A549 (cell line): Measurements from ENCODE around the gene ADARB2. TPM values are rescaled to one million over a fixed set of nuclear protein-coding genes. Genes with fewer than 3 reads are reported as not detected.

Source experiments
- ATAC-seq, 2 experiments: fragments of 200-7000 bp in 1 of 2; fragments of >200 bp in 1 of 2; cut with Nextera tagmentation in 1 of 2; cut with Tn5 transposase in 1 of 2; 3 replicates each; pipeline versions ENCODE4 v1.8.0 to v1.9.1; 2018 to 2020; ENCODE audit warnings: mild to moderate bottlenecking in 1 of 2, moderate library complexity in 1 of 2
- CTCF ChIA-PET: fragments of 300-600 bp; sonication (Branson Sonifier 250); formaldehyde crosslinking; extraction: SDS; loops from one replicate; lab custom pipeline; 2021; ENCODE audit warnings: antibody characterized with exemption, inconsistent platforms; lab: Yijun Ruan, JAX
- POLR2A ChIA-PET: fragments of 350-600 bp; formaldehyde crosslinking; extraction: SDS; loops from one replicate; lab custom pipeline; 2021; ENCODE audit warnings: antibody characterized with exemption, inconsistent platforms; lab: Yijun Ruan, JAX
- DNase-seq, 2 experiments: peaks; one replicate each; pipeline versions ENCODE4 v3.0.0 to v3.0.0-alpha.2; 2011 to 2016; ENCODE audit warnings: low read depth in 1 of 2, low spot score in 1 of 2
- FAIRE-seq: peaks from 2 replicates; lab custom pipeline; 2011; peaks lifted over from hg19 to GRCh38; lab: Jason Lieb, UNC
- H3K27ac ChIP-seq, 2 experiments: fragments of >200 bp; sonication (Bioruptor Twin); formaldehyde crosslinking; 3 replicates each; pipeline ENCODE4 v1.5.1; 2016 to 2017
- H3K4me1 ChIP-seq: fragments of >200 bp; sonication (Bioruptor Twin); formaldehyde crosslinking; 3 replicates; pipeline ENCODE4 v1.6.1; 2016
- H3K4me2 ChIP-seq: fragments of >200 bp; sonication (Bioruptor Twin); formaldehyde crosslinking; 3 replicates; pipeline ENCODE4 v1.6.1; 2016
- H3K4me3 ChIP-seq: fragments of >200 bp; sonication (Bioruptor Twin); formaldehyde crosslinking; 3 replicates; pipeline ENCODE4 v1.5.1; 2016
- H3K9me3 ChIP-seq: fragments of >200 bp; sonication (Bioruptor Twin); formaldehyde crosslinking; 3 replicates; pipeline ENCODE4 v1.6.1; 2016
- BHLHE40 ChIP-seq: IDR thresholded peaks from 2 replicates; pipeline ENCODE4 v1.6.1; 2012; ENCODE audit warnings: low read depth, low read length, inconsistent platforms
- CBX2 ChIP-seq: fragments of 200-600 bp; sonication (generic); IDR thresholded peaks from 2 replicates; pipeline ENCODE4 v1.6.1; 2016; ENCODE audit warnings: low read depth, mild to moderate bottlenecking, borderline replicate concordance
- EHF ChIP-seq: fragments of 250-450 bp; sonication (Bioruptor Pico); IDR thresholded peaks from 2 replicates; pipeline ENCODE4 v1.5.0; 2020; ENCODE audit warnings: mild to moderate bottlenecking
- EHMT2 ChIP-seq: fragments of 200-600 bp; sonication (generic); IDR thresholded peaks from 2 replicates; pipeline ENCODE4 v1.6.1; 2016; ENCODE audit warnings: antibody characterized with exemption, low read depth, mild to moderate bottlenecking, moderate library complexity
- ESRRA ChIP-seq: fragments of 150-350 bp; IDR thresholded peaks from 2 replicates; pipeline ENCODE4 v1.6.1; 2014; ENCODE audit warnings: mild to moderate bottlenecking, low read length, borderline replicate concordance
- FOSB ChIP-seq: fragments of 250-450 bp; sonication (Bioruptor Pico); IDR thresholded peaks from 2 replicates; pipeline ENCODE4 v1.5.0; 2020; ENCODE audit warnings: mild to moderate bottlenecking, moderate library complexity
- FOSL2 ChIP-seq, 2 experiments: fragments of 450-650 bp in 1 of 2; fragments of >200 bp in 1 of 2; sonication (Bioruptor Twin) in 1 of 2; formaldehyde crosslinking; IDR thresholded peaks; 2 replicates each; pipeline versions ENCODE4 v1.5.0 to v1.6.1; 2016 to 2020; ENCODE audit warnings: mild to moderate bottlenecking in 1 of 2, moderate library complexity in 1 of 2
- GATA3 ChIP-seq: IDR thresholded peaks from 2 replicates; pipeline ENCODE4 v1.6.1; 2012; ENCODE audit warnings: borderline replicate concordance
- HDAC2 ChIP-seq: fragments of 200-600 bp; sonication (generic); IDR thresholded peaks from 2 replicates; pipeline ENCODE4 v1.6.1; 2016
- HEYL ChIP-seq: fragments of 250-450 bp; sonication (Bioruptor Pico); IDR thresholded peaks from 2 replicates; pipeline ENCODE4 v1.8.0; 2021; ENCODE audit warnings: mild to moderate bottlenecking, moderate library complexity
- HOXA7 ChIP-seq: fragments of 250-450 bp; sonication (Bioruptor Pico); IDR thresholded peaks from 2 replicates; pipeline ENCODE4 v1.5.0; 2020; ENCODE audit warnings: mild to moderate bottlenecking, moderate library complexity
- HOXB13 ChIP-seq: fragments of 250-450 bp; sonication (Bioruptor Pico); IDR thresholded peaks from 2 replicates; pipeline ENCODE4 v1.5.0; 2020; ENCODE audit warnings: low read depth, mild to moderate bottlenecking, moderate library complexity
- JUN ChIP-seq, 2 experiments: fragments of >200 bp; sonication (Bioruptor Twin); formaldehyde crosslinking; IDR thresholded peaks; 2 replicates in 1 of 2; 3 replicates in 1 of 2; pipeline ENCODE4 v1.6.1; 2016 to 2017
- MAFK ChIP-seq: fragments of 450-650 bp; IDR thresholded peaks from 2 replicates; pipeline ENCODE4 v1.6.1; 2014; ENCODE audit not compliant: partially characterized antibody
- MAZ ChIP-seq: fragments of 150-350 bp; IDR thresholded peaks from 2 replicates; pipeline ENCODE4 v1.6.1; 2014; ENCODE audit warnings: antibody characterized with exemption, low read depth, low read length, borderline replicate concordance
- MYC ChIP-seq: IDR thresholded peaks from 2 replicates; pipeline ENCODE4 v1.6.1; 2012; ENCODE audit warnings: mild to moderate bottlenecking, inconsistent platforms, low read length, improper control_type of control experiment, borderline replicate concordance
- NFE2L2 ChIP-seq: fragments of 150-350 bp; conservative IDR thresholded peaks from 2 replicates; pipeline ENCODE4 v1.6.1; 2014; ENCODE audit warnings: low read length
- NR3C1 ChIP-seq: fragments of >200 bp; sonication (Bioruptor Twin); formaldehyde crosslinking; IDR thresholded peaks from 3 replicates; pipeline ENCODE4 v1.6.1; 2017
- POLR2A ChIP-seq: IDR thresholded peaks from 2 replicates; pipeline ENCODE4 v1.6.1; 2012; ENCODE audit warnings: mild to moderate bottlenecking, low read length
- RARB ChIP-seq: fragments of 250-450 bp; sonication (Bioruptor Pico); IDR thresholded peaks from 2 replicates; pipeline ENCODE4 v1.8.0; 2021; ENCODE audit warnings: mild to moderate bottlenecking, moderate library complexity
- RCOR1 ChIP-seq: fragments of 150-350 bp; IDR thresholded peaks from 2 replicates; pipeline ENCODE4 v1.6.1; 2014; ENCODE audit warnings: antibody characterized with exemption, low read length, low read depth
- SMC3 ChIP-seq: fragments of >200 bp; sonication (Bioruptor Twin); formaldehyde crosslinking; IDR thresholded peaks from 3 replicates; pipeline ENCODE4 v1.6.1; 2018; ENCODE audit warnings: inconsistent platforms
- SREBF2 ChIP-seq: fragments of 450-650 bp; IDR thresholded peaks from 2 replicates; pipeline ENCODE4 v1.6.1; 2014; ENCODE audit warnings: mild to moderate bottlenecking, moderate library complexity
- ZC3H11A ChIP-seq: fragments of 450-650 bp; IDR thresholded peaks from 2 replicates; pipeline ENCODE4 v1.6.1; 2014; ENCODE audit warnings: antibody characterized with exemption, mild to moderate bottlenecking
- whole genome bisulfite sequencing: methylation state at CpG from one replicate; pipeline ENCODE4 v1.1.6; 2017; ENCODE audit errors: missing lambda C conversion rate; 5-methylcytosine and 5-hydroxymethylcytosine counted together
- polyA plus RNA-seq, 4 experiments: library from polyadenylated mRNA; depleted of rRNA in 3 of 4; stranded (reverse); fragments of >200 nt; fragmentation: RNase III in 1 of 4; extraction: RNeasy Plus Mini Kit Qiagen cat#74134 plus additional on column Dnase treatment in 1 of 4; gene quantifications; 2 replicates in 3 of 4; 3 replicates in 1 of 4; pipeline ENCODE4 v1.2.3, GENCODE V29; 2011 to 2017
- TF ChIP-seq, protein P1 (sequence below): IDR thresholded peaks from 2 replicates; pipeline ENCODE4 v1.6.1; 2012
- TF ChIP-seq, protein P2 (sequence below): IDR thresholded peaks from 2 replicates; pipeline ENCODE4 v1.6.1; 2012; ENCODE audit warnings: low read depth, borderline replicate concordance
- TF ChIP-seq, protein P3 (sequence below): IDR thresholded peaks from 2 replicates; pipeline ENCODE4 v1.6.1; 2012
- TF ChIP-seq, protein P4 (sequence below): fragments of 250-450 bp; sonication (Bioruptor Pico); IDR thresholded peaks from 2 replicates; pipeline ENCODE4 v1.5.0; 2021; ENCODE audit warnings: mild to moderate bottlenecking, moderate library complexity, borderline replicate concordance

Gene ADARB2
- polyA plus RNA-seq, 2 of the 4 experiments (the other 2 are of a cell fraction), result not detected

DNA sequence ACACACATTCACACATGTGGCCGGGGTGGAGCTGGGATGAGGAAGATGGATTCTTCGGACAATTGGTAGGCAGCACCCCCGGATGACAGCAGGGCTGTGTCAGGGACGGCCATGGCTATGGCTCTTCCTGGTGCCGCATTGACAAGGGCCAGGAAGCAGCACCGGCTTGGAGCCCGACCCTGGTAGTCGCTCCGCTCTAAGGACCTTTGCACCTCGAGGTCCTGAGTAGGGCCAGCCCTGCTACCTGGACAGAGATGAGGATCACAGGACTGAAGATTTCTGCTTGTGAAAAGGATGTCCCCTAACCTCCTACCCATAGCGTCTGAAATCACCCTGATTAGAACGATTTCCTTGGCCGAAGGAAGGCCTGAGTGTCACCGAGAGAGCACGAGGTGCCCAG, 134.1 kb downstream of the ADARB2 start:
- Histone ChIP-seq H3K4me3 (no peak overlapping the region), H3K4me2 (no peak overlapping the region), H3K4me1 (no peaks in the 10 kb centered on the region), H3K27ac (no peak overlapping the region), H3K9me3 (no peaks in the 10 kb centered on the region)
- WGBS, result 49% methylated on average over 11 of the region's 15 CpGs
- DNase-seq, result no peak
- ChIA-PET POLR2A (no interaction called here), CTCF (no interaction called here)
- FAIRE-seq, result no peak
- TF ChIP-seq MYC (no peak), HOXB13 (CRISPR knock-in tag) (no peak), RARB (CRISPR knock-in tag) (no peak), CBX2 (no peak), FOSL2 (IDR thresholded peaks at IDR 0.05) (no peak), FOSL2 (CRISPR knock-in tag; IDR thresholded peaks at IDR 0.05) (no peak), EHF (CRISPR knock-in tag) (no peak), JUN (IDR thresholded peaks at IDR 0.05) (no peak), MAFK (no peak)
- TF ChIP-seq, protein P1, sequence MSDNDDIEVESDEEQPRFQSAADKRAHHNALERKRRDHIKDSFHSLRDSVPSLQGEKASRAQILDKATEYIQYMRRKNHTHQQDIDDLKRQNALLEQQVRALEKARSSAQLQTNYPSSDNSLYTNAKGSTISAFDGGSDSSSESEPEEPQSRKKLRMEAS, result no peak
- ATAC-seq, result no peak

DNA sequence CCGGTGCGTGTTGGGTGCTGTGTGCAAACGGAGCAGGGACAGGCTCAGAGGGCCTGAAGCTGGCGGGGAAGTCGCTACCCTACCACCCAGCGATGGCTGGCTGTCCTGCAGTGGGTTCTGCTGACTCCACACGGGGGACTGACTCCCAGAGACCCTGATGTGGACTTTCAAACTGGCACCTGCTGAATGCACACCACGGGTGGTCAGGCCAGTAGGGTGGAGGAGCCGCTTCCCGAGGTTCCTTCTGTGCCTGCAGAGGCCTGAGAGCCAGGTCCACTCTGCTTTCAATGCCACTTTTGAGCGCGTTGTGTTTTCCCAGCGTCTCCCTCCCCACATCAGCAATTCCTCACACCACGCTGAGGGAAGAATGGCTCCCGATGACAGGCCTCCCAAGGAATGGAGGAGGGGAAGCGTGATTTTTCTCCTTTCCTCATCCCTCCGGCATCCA, 135.3 kb downstream of the ADARB2 start:
- DNase-seq (no peak), FAIRE-seq (no peak), ATAC-seq (no peak)
- Histone ChIP-seq H3K4me2 (no peak overlapping the region), H3K9me3 (no peaks in the 10 kb centered on the region), H3K4me3 (no peak overlapping the region), H3K27ac (no peak overlapping the region), H3K4me1 (no peaks in the 10 kb centered on the region)
- WGBS, result 37% methylated on average over 16 of the region's 17 CpGs
- POLR2A ChIA-PET, result no interaction called here
- no peak for TF ChIP-seq POLR2A
- CTCF ChIA-PET, result no interaction called here

DNA sequence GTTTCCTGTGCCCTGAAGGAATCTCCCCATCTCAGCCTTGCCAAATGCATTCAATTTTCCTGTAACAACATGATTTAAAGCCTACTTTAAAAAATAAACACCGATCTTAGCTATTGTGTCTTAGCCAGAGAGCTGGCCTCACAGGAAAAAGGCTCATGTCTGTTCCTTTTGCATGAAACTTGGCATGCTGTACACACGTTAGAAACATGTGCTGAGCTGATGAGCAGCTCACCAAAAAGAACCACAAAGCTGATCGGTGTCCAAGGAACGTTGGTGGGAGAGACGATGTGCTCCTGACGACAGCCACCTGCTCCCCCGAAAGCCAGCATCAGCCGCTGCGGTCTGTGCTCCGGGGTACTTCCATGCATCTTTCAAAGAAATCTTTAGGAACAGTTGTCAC, 135.9 kb downstream of the ADARB2 start:
- Histone ChIP-seq H3K4me3 (no peak overlapping the region), H3K4me2 (no peak overlapping the region), H3K27ac (no peak overlapping the region)
- no peak for DNase-seq
- 68% methylated on average over 10 of the region's 10 CpGs for WGBS
- ChIA-PET POLR2A (no interaction called here), CTCF (interaction anchor here (0.9 kb wide), 1 partner anchor 20 kb away, joined by 3 read pairs; no protein-coding TSS in a partner anchor)
- no peak for ATAC-seq
- no peak for TF ChIP-seq SREBF2
- no peak for TF ChIP-seq SMC3
- no peak for TF ChIP-seq HDAC2
- TF ChIP-seq, protein P2, sequence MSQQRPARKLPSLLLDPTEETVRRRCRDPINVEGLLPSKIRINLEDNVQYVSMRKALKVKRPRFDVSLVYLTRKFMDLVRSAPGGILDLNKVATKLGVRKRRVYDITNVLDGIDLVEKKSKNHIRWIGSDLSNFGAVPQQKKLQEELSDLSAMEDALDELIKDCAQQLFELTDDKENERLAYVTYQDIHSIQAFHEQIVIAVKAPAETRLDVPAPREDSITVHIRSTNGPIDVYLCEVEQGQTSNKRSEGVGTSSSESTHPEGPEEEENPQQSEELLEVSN, result no peak
- no peak for TF ChIP-seq GATA3
- no peak for TF ChIP-seq BHLHE40
- no peak for TF ChIP-seq EHMT2
- TF ChIP-seq RCOR1, result no peak
- TF ChIP-seq ZC3H11A, result no peak
- TF ChIP-seq, protein P3, sequence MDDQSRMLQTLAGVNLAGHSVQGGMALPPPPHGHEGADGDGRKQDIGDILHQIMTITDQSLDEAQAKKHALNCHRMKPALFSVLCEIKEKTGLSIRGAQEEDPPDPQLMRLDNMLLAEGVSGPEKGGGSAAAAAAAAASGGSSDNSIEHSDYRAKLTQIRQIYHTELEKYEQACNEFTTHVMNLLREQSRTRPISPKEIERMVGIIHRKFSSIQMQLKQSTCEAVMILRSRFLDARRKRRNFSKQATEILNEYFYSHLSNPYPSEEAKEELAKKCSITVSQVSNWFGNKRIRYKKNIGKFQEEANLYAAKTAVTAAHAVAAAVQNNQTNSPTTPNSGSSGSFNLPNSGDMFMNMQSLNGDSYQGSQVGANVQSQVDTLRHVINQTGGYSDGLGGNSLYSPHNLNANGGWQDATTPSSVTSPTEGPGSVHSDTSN, result no peak
- TF ChIP-seq, protein P4, sequence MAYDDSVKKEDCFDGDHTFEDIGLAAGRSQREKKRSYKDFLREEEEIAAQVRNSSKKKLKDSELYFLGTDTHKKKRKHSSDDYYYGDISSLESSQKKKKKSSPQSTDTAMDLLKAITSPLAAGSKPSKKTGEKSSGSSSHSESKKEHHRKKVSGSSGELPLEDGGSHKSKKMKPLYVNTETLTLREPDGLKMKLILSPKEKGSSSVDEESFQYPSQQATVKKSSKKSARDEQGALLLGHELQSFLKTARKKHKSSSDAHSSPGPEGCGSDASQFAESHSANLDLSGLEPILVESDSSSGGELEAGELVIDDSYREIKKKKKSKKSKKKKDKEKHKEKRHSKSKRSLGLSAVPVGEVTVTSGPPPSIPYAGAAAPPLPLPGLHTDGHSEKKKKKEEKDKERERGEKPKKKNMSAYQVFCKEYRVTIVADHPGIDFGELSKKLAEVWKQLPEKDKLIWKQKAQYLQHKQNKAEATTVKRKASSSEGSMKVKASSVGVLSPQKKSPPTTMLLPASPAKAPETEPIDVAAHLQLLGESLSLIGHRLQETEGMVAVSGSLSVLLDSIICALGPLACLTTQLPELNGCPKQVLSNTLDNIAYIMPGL (CRISPR knock-in tag), result no peak
- no peak for TF ChIP-seq HOXA7 (CRISPR knock-in tag)
- no peak for TF ChIP-seq MAFK
- no peak for TF ChIP-seq NFE2L2
- no peak for TF ChIP-seq MAZ
- no peak for TF ChIP-seq HEYL
- no peak for TF ChIP-seq ESRRA
- TF ChIP-seq NR3C1, result no peak
- TF ChIP-seq FOSB (CRISPR knock-in tag), result no peak
- TF ChIP-seq, all 56 proteins: peak for 0
- Histone ChIP-seq H3K9me3 (no peaks in the 10 kb centered on the region), H3K4me1 (no peaks in the 10 kb centered on the region)
- no peak for FAIRE-seq
